Heart left ventricle (tissue), 13 donors: ENCODE results near the gene ARHGEF26.

ENCODE experiments used
- POLR2A ChIP-seq, 2 donors: fragments of 450-650 bp; IDR thresholded peaks; one replicate each; pipeline ENCODE4 v1.6.1; 2017; ENCODE audit warnings: antibody characterized with exemption in 2 of 2, mild to moderate bottlenecking in 2 of 2, moderate library complexity in 2 of 2
- TF ChIP-seq, protein P1 (sequence below), 12 donors: fragments of 200-600 bp; sonication (generic) in 4 of 12; IDR thresholded peaks; one replicate each; pipeline versions ENCODE4 v1.5.0 to v1.8.0; 2018 to 2022; ENCODE audit warnings: antibody characterized with exemption in 12 of 12, mild to moderate bottlenecking in 5 of 12
- donor health status: ischemic (EF 13 %, LVEDD 7.1; RV severe dilation, severe dysfunction).
- donor health status: DM: no; HTN: yes; CAD: no.
- donor health status: DM: no; HTN: no; CAD: no.
- donor health status: ischemic (EF 25% LVEDD 6.9; RV normal size, moderate dysfunction).
- donor health status: ischemic (EF 25% LVEDD 5.7; RV mildly dilated, moderate dysfunction).
- donor health status: ischemic (EF 35%, LVEDD 5.7; RV mildly dilated, moderate dysfunction).
- donor health status: nonischemic (EF 11% LVEDD 7.7; RV severe dilation, severe dysfunction).
- donor health status: DM: yes; HTN: yes; CAD: no.
- donor health status: PGD.
- donor health status: ischemic (EF 29% LVEDD 5.4; RV normal size, mild dysfunction).
- donor health status: nonischemic (EF 23%, LVEDD 6.1; RV moderate dilation, normal function).

DNA sequence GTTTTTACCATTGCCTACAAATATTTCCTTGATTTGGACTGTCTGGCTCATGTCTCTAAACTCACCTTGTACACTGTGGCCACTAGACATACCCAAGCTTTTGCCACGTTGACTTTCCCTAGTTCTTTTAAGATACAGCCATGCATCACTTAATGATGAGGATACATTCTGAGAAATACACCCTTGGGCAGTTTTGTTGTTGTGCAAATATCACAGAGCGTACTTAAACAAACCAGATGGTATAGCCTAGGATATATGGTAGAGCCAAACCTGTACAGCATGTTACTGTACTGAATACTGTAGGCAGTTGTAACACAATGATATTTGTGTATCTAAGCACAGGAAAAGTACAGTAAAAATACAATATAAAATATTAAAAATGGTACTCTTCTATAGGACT lies 5.5 kb downstream of the ARHGEF26 start:
- TF ChIP-seq, protein P1, sequence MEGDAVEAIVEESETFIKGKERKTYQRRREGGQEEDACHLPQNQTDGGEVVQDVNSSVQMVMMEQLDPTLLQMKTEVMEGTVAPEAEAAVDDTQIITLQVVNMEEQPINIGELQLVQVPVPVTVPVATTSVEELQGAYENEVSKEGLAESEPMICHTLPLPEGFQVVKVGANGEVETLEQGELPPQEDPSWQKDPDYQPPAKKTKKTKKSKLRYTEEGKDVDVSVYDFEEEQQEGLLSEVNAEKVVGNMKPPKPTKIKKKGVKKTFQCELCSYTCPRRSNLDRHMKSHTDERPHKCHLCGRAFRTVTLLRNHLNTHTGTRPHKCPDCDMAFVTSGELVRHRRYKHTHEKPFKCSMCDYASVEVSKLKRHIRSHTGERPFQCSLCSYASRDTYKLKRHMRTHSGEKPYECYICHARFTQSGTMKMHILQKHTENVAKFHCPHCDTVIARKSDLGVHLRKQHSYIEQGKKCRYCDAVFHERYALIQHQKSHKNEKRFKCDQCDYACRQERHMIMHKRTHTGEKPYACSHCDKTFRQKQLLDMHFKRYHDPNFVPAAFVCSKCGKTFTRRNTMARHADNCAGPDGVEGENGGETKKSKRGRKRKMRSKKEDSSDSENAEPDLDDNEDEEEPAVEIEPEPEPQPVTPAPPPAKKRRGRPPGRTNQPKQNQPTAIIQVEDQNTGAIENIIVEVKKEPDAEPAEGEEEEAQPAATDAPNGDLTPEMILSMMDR (IDR thresholded peaks at IDR 0.05): no peak
- TF ChIP-seq POLR2A (IDR thresholded peaks at IDR 0.05): no peak
